Measurements from ENCODE around the gene GRHPR.
"Not testable (repeated sequence)": the region's sequence is repeated elsewhere in the genome, so short reads cannot be mapped to it uniquely, and the experiment has no call there.

The GRHPR gene

DNA sequence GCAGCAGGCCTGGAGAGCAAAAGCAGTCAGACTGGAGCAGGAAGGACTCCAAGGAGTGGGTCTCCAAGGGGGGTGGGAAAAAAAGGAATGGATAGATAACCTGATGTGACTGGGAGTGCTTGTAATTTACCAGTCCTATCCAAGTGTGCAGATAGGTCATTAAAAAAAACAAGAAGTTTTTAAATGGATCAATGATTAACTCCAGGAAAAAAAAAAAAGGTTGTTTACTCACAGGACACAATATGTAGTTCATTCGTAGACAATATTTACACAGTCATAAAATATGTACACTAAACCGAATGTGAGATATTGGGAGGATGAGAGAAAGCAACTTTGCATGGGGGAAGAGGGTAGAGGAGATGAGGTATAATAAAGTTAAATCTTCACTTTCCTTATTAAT is 22.4 kb downstream of the GRHPR start:
- DNase-seq (ENCODE audit: low read depth in 1 of 2, low spot score in 1 of 2): no peak

DNA sequence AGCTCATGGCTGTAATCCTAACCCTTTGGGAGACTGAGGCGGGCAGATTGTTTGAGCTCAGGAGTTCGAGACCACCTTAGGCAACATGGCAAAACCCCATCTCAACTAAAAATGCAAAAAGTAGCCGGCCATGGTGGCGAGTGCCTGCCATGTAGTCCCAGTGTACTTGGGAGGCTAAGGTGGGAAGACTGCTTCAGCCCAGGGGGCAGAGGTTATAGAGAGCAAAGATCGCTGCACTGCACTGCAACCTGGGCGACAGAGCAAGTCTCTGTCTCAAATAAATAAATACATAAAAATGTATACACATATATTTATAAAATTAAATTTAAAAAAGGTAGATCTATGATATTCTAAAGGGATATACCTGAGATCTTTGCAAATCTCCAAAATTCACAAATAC is 23.3 kb downstream of the GRHPR start:
- no peak for DNase-seq (ENCODE audit: low read depth in 1 of 2, low spot score in 1 of 2)

DNA sequence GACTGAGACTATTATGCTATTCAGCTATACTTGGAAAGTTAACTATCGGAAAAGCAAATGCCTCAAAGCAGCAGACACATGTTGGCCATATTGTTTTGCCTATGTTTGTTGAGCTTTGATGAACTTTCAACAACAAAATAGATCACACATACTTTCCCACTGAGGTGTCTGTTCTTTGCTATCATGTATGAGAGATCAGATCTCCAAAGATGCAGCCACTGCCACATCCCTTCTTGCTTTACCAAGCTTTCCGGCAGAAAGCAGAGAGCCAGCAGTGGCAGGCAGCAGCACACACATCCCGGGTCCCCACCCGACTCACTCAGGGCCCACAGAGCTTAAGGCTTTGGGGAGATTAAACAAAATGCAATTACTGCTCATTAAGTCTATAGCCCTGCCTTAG is 23.9 kb downstream of the GRHPR start:
- no peak for DNase-seq (ENCODE audit: low read depth in 1 of 2, low spot score in 1 of 2)

DNA sequence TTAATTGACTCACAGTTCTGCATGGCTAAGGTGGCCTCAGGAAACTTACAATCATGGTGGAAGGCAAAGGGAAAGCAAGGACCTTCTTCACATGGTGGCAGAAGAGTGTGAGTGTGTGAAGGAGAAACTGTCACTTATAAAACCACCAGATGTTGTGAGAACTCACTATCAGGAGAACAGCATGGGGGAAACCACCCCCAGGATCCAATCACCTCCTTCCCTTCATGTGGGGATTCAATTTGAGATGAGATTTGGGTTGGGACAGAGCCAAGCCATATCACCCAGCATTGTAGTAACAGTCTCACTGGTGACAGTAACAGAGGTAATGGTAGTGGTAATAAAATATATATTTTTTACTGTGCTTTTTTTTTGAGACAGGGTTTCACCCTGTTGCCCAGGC is 24.6 kb downstream of the GRHPR start:
- DNase-seq (ENCODE audit: low read depth in 1 of 2, low spot score in 1 of 2): no peak

DNA sequence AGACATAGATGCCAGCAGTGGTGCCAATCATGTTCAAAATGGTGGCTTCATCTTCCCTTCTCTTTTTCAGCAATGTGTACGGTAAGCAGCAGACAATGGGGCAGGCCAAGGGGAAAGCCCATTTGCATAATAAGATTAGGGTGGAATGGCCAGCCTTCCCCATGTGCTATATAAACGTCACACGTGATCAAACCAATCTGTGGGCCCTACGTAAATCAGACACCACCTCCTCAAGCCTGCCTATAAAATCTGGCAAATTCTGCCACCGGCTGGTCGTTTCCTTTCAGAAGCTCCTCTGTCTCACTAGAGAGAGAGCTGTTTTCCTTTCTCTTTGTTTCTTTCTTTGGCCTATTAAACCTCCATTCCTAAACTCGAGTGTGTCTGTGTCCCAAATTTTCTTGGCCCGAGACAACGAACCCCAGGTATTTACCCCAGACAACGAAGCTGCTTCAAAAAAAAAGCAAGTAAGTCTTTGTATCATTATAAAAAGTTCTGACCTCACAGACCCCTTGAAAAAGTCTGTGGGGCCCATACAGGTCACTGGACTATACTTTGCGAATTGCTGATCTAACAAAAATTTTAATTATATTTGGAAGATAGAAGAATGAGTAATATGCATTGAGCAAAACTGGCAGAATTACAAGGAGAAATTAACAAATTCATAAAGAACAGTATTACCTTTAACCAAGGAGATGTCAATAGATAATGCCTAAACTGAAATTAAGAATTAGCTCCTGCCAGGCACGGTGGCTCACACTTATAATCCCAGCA is 27.6 kb downstream of the GRHPR start:
- no peak for DNase-seq (ENCODE audit: low read depth in 1 of 2, low spot score in 1 of 2)

GRCh38 chr9:37451628-37452027 is 29.1 kb downstream of the GRHPR start:
- DNase-seq (ENCODE audit: low read depth in 1 of 2, low spot score in 1 of 2): no peak

DNA sequence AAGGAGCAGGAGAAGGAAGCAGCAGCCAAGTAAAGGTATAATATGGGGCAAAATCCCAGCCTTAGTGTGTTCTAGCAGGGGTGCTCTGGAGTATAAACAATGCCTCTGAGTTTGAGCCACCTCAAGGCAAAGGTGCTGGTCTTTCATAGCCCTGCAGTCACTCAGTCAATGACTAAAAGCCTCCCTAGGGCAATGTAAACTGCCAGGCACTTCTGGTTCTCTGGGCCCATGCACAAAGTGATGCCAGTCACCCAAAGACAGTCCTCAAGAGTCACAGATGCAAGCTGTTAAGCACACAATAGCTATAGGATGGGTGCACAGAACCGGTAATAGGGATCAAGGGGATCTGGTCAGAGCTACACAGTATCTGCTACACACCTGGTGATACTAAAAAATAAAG is 30.1 kb downstream of the GRHPR start:
- no peak for DNase-seq (ENCODE audit: low read depth in 1 of 2, low spot score in 1 of 2)

- DNase-seq (ENCODE audit: low read depth in 1 of 2, low spot score in 1 of 2): no peak
Measured at GRCh38 chr9:37453827-37454226, 31.3 kb downstream of the GRHPR start.

DNA sequence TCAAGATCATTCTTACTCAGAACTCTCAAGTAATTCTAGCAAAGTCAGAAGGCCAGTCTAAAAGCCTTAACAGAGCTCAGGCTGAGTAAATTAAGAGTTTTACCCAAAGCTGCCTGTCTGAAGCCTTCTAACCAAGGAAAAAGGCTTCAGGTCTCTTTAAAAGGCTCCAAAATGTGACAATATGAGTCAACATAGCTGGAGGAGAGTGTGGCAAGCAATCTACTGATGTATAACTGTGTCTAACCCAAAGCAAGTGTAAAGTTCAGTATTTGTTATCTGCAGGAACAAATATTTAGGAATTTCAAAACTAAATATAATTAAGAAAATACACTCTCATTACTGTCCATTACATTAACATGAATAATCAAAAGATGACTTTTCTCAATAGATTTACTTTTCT is 31.7 kb downstream of the GRHPR start:
- DNase-seq (ENCODE audit: low read depth in 1 of 2, low spot score in 1 of 2): no peak

GRCh38 chr9:37455884-37456647 is 33.6 kb downstream of the GRHPR start:
- DNase-seq (ENCODE audit: low read depth in 1 of 2, low spot score in 1 of 2): no peak

GRCh38 chr9:37456817-37457216 is 34.3 kb downstream of the GRHPR start:
- DNase-seq (ENCODE audit: low read depth in 1 of 2, low spot score in 1 of 2): no peak

GRCh38 chr9:37464006-37464405 is 41.5 kb downstream of the GRHPR start:
- no peak for DNase-seq (ENCODE audit: low read depth in 1 of 2, low spot score in 1 of 2)

GRCh38 chr9:37464426-37465248 is 42.1 kb downstream of the GRHPR start:
- DNase-seq (ENCODE audit: low read depth in 1 of 2, low spot score in 1 of 2): peak in 1 of 2 donors; percentile 43

- DNase-seq (ENCODE audit: low read depth in 1 of 2, low spot score in 1 of 2): peak; percentile 96 to 99
Measured at GRCh38 chr9:37465249-37466036, 42.9 kb downstream of the GRHPR start, which contains the start of gene ZBTB5. TSS of gene ZBTB5 (minus strand) at chr9:37465450. CDS start at chr9:37442551, 22,899 bp downstream.

DNA sequence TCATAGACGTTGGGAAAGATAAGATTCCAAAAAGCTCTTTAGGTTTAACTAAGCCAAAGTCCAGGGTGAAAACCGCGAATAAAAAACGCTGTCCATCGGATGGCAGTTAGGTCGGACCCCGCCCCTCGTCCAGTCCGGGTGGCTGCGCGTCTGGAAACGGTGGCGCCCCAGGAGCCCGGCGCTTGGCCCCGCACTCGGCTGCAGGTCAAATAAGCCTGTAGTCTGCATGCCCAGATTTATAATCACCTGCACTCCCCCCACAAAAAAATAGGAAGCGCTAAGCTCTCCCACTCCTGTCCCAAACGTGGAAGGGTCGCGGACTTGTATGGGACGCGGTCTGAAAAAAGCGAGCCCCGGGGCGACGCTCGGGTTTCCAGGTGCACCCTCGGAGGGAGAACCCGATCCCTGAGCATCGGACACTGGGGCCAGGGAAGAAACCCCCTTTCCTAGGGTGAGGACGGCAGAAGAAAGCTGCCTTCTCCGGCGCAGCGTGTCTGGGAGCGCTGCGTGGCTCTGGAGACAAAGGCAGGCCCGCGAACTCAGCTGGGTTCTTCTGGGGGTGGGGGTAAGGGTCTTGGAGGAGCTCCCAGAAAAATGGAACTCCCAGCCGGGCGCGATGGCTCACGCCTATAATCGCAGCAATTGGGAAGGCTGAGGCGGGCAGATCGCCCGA is 43.7 kb downstream of the GRHPR start:
- peak in 1 of 2 donors; percentile 16 for DNase-seq (ENCODE audit: low read depth in 1 of 2, low spot score in 1 of 2)

DNA sequence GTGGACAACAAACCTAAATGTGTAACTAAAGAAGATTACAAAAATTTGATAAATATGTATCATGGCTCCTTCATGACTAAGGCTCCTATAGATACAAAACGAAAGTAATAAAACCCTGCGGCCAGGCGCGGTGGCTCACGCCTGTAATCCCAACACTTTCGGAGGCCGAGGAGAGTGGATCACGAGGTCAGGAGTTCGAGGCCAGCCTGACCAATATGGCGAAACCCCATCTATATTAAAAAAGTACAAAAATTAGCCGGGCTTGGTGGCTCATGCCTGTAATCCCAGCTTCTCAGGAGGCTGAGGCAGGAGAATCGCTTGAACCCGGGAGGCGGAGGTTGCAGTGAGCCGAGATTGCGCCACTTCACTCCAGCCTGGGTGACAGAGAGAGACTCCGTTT is 45.0 kb downstream of the GRHPR start:
- not testable (repeated sequence) for DNase-seq (ENCODE audit: low read depth in 1 of 2, low spot score in 1 of 2)

- DNase-seq (ENCODE audit: low read depth in 1 of 2, low spot score in 1 of 2): no peak
Measured at GRCh38 chr9:37468620-37469019, 46.1 kb downstream of the GRHPR start.

- DNase-seq (ENCODE audit: low read depth in 1 of 2, low spot score in 1 of 2): no peak
Measured at GRCh38 chr9:37471942-37472684, 49.6 kb downstream of the GRHPR start.

DNA sequence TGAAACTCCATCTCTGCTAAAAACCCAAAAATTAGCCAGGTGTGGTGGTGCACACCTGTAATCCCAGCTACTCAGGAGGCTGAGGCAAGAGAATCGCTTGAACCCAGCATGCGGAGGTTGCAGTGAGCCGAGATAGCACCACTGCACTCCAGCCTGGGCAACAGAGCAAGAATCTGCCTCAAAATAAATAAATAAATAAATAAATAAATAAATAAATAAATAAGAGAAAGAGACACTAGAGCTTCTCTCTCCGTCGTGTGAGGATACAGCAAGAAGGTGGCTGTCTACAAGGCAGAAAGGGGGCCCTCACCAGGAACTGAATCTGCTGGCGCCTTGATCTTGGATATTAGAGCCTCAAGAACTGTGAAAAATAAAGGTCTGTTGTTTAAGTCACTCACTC is 51.5 kb downstream of the GRHPR start:
- not testable (repeated sequence) for DNase-seq (ENCODE audit: low read depth in 1 of 2, low spot score in 1 of 2)

DNA sequence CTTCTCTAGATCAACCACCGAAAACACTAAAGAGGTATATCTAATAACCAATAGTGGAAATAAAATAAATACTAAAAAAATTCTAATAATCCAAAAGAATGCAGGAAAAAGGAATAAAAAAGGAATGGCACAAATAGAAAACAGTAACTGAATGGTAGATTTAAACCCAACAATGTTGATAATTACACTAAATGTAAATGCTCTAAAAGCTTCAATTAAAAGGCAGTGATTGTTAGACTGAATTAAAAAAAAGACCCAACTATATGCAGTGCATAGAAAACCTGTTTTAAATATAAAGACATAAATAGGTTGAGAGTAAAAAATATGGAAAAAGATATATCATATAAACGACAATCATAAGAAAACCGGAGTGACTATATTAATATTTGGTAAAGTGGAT is 51.9 kb downstream of the GRHPR start:
- no peak for DNase-seq (ENCODE audit: low read depth in 1 of 2, low spot score in 1 of 2)

Measured in activated CD4-positive, alpha-beta T cell treated with anti-CD3 and anti-CD28 coated beads, Interleukin-2, amount 50 U/mL, for 24 hours (primary cell).